Naive thymus-derived CD4-positive, alpha-beta T cell (primary cell): ENCODE data around the gene CWC22. TPM values are rescaled to one million over a fixed set of nuclear protein-coding genes. Genes with fewer than 3 reads are reported as not detected.

Source experiments
- ATAC-seq: fragments of 150-1000 bp; cut with Tn5 transposase; 2 replicates; pipeline ENCODE4 v1.10.0; 2021; ENCODE audit warnings: mild to moderate bottlenecking, moderate library complexity
- CTCF ChIA-PET: fragments of 350-600 bp; sonication (Branson Sonifier 250); formaldehyde crosslinking; loops from one replicate; lab custom pipeline; 2021; ENCODE audit warnings: antibody characterized with exemption; lab: Charles Lee
- POLR2A ChIA-PET: fragments of 350-600 bp; sonication (Branson Sonifier 250); formaldehyde crosslinking; loops from one replicate; lab custom pipeline; 2021; ENCODE audit warnings: antibody characterized with exemption, inconsistent platforms; lab: Charles Lee
- DNase-seq, 9 donors: peaks; one replicate each; pipeline versions ENCODE4 v3.0.0 to v3.0.0-alpha.2; 2020 to 2022; ENCODE audit warnings: mixed read lengths in 1 of 9
- H3K27ac ChIP-seq: one replicate; pipeline ENCODE4 v1.7.0; 2013; ENCODE audit warnings: mild to moderate bottlenecking, low read depth, low read length, moderate library complexity
- H3K27me3 ChIP-seq, 2 donors: one replicate each; pipeline ENCODE4 v1.7.0; 2013; ENCODE audit warnings: low read length in 2 of 2, mild to moderate bottlenecking in 2 of 2, moderate library complexity in 2 of 2; ENCODE audit not compliant: control insufficient read depth in 2 of 2, insufficient read depth in 2 of 2
- H3K36me3 ChIP-seq, 3 experiments: 1 replicate in 2 of 3; 2 replicates in 1 of 3; pipeline ENCODE4 v1.7.0; 2013; ENCODE audit warnings: low read length in 3 of 3, mild to moderate bottlenecking in 3 of 3, moderate library complexity in 1 of 3; ENCODE audit not compliant: insufficient read depth in 3 of 3, control insufficient read depth in 2 of 3
- H3K4me1 ChIP-seq, 2 donors: one replicate each; pipeline ENCODE4 v1.7.0; 2013; ENCODE audit warnings: low read length in 2 of 2, mild to moderate bottlenecking in 2 of 2, moderate library complexity in 1 of 2; ENCODE audit not compliant: control insufficient read depth in 2 of 2, insufficient read depth in 2 of 2
- H3K4me3 ChIP-seq: 2 replicates; pipeline ENCODE4 v1.7.0; 2013; ENCODE audit warnings: mild to moderate bottlenecking, low read length
- H3K9me3 ChIP-seq, 3 experiments: 1 replicate in 2 of 3; 2 replicates in 1 of 3; pipeline ENCODE4 v1.7.0; 2013; ENCODE audit warnings: low read length in 3 of 3; ENCODE audit not compliant: control insufficient read depth in 2 of 3
- H3K27ac Mint-ChIP-seq, 9 donors: one replicate each; pipeline ENCODE4 v1.8.0; 2020 to 2022; ENCODE audit warnings: mixed read lengths in 9 of 9, mild to moderate bottlenecking in 8 of 9, moderate library complexity in 5 of 9, inconsistent platforms in 2 of 9
- H3K27me3 Mint-ChIP-seq, 5 donors: one replicate each; pipeline ENCODE4 v1.8.0; 2021 to 2022; ENCODE audit warnings: mixed read lengths in 5 of 5, mild to moderate bottlenecking in 1 of 5
- H3K36me3 Mint-ChIP-seq, 5 donors: one replicate each; pipeline ENCODE4 v1.8.0; 2020 to 2022; ENCODE audit warnings: mixed read lengths in 5 of 5, mild to moderate bottlenecking in 3 of 5, inconsistent platforms in 1 of 5
- H3K4me1 Mint-ChIP-seq, 7 donors: one replicate each; pipeline ENCODE4 v1.8.0; 2020 to 2022; ENCODE audit warnings: mixed read lengths in 7 of 7, mild to moderate bottlenecking in 3 of 7, inconsistent platforms in 1 of 7
- H3K4me3 Mint-ChIP-seq, 10 donors: one replicate each; pipeline ENCODE4 v1.8.0; 2020 to 2022; ENCODE audit warnings: mild to moderate bottlenecking in 10 of 10, mixed read lengths in 10 of 10, moderate library complexity in 6 of 10, inconsistent platforms in 2 of 10
- H3K9me3 Mint-ChIP-seq, 11 donors: one replicate each; pipeline ENCODE4 v1.8.0; 2020 to 2022; ENCODE audit warnings: mixed read lengths in 11 of 11, mild to moderate bottlenecking in 4 of 11, inconsistent platforms in 1 of 11, moderate library complexity in 1 of 11
- intact Hi-C, 2 donors: fragments of 100-400 bp; cut with micrococcal nuclease; formaldehyde crosslinking; loops; one replicate each; pipeline ENCODE4 v1.15.1; 2023
- polyA plus RNA-seq, 2 donors: library from polyadenylated mRNA; unstranded; fragments of 300-500 nt; fragmentation: Illumina TruSeq; gene quantifications; one replicate each; pipeline ENCODE4 v1.2.3, GENCODE V29; 2021
- total RNA-seq, 6 experiments: library from RNA in 5 of 6; stranded (reverse) in 5 of 6; gene quantifications; 1 replicate in 5 of 6; 2 replicates in 1 of 6; pipeline ENCODE4 v1.2.3 and lab custom pipeline; 2021 to 2026

CWC22 gene
- total and polyA plus RNA-seq, 7 experiments from 2014 or later, result 14.4 to 42.6 (median 30.2) TPM

DNA sequence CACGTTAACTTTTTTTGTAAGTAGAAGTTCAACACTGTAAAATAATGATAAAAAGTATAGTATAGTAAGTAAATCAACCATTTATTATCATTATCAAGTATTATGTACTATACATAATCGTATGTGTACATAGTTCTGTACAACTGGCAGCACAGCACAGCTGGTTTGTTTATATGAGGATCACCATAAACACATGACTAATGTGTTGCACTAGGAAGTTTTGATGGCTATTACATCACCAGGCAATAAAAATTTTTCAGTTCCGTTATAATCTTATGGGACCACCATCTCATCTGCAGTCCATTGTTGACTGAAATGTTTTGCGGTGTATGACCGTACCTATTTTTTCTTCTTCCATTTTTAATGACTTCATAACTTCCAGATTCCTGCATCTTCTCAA lies 106.4 kb downstream of the CWC22 start:
- peaks cover 0 to 19% (median 3%) of the 10 kb centered on the region in 11 donors for H3K9me3 Mint-ChIP-seq
- ATAC-seq (no peak), DNase-seq (no peak)
- CTCF ChIA-PET, result no interaction called here
- intact Hi-C loops, result no loop called here
- peaks cover 0 to 3% (median 0%) of the 10 kb centered on the region in 5 donors for H3K36me3 Mint-ChIP-seq
- no peak overlapping the region for H3K4me3 ChIP-seq
- H3K27me3 Mint-ChIP-seq, result peaks cover 0 to 3% (median 0%) of the 10 kb centered on the region in 5 donors
- no peaks in the 10 kb centered on the region for H3K4me1 ChIP-seq
- H3K27ac Mint-ChIP-seq, result no peak overlapping the region
- peaks cover 0 to 6% (median 0%) of the 10 kb centered on the region in 3 experiments for H3K9me3 ChIP-seq
- H3K4me3 Mint-ChIP-seq, result no peak overlapping the region
- POLR2A ChIA-PET, result no interaction called here
- H3K36me3 ChIP-seq, result no peaks in the 10 kb centered on the region
- no peak overlapping the region for H3K27ac ChIP-seq
- no peaks in the 10 kb centered on the region for H3K4me1 Mint-ChIP-seq
- no peaks in the 10 kb centered on the region for H3K27me3 ChIP-seq

DNA sequence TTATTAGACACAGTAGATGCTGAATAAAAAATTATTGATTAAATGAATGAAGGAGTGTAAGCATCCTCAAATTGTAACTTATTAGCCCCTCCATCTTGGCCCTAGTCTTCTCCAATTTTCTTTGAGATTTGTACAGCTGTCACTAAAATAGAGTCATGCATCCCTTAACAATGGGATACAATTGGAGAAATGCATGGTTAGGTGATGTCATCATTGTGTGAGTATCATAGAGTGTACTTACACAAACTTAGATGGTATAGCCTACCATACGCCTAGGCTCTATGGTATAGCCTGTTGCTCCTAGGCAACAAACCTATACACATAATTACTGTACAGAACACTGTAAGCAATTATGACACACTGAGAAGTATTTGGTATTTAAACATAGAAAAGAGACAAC lies 107.4 kb downstream of the CWC22 start:
- no peak overlapping the region for H3K27ac ChIP-seq
- no peaks in the 10 kb centered on the region for H3K27me3 ChIP-seq
- DNase-seq (no peak), ATAC-seq (no peak)
- no peak overlapping the region for H3K4me3 ChIP-seq
- peaks cover 0 to 19% (median 3%) of the 10 kb centered on the region in 11 donors for H3K9me3 Mint-ChIP-seq
- peaks cover 0 to 6% (median 0%) of the 10 kb centered on the region in 3 experiments for H3K9me3 ChIP-seq
- no peaks in the 10 kb centered on the region for H3K4me1 Mint-ChIP-seq
- H3K4me1 ChIP-seq, result no peaks in the 10 kb centered on the region
- H3K27ac Mint-ChIP-seq, result no peak overlapping the region
- H3K36me3 ChIP-seq, result no peaks in the 10 kb centered on the region
- POLR2A ChIA-PET, result no interaction called here
- no peak overlapping the region for H3K4me3 Mint-ChIP-seq
- CTCF ChIA-PET, result no interaction called here
- peaks cover 0 to 3% (median 0%) of the 10 kb centered on the region in 5 donors for H3K27me3 Mint-ChIP-seq
- peaks cover 0 to 3% (median 0%) of the 10 kb centered on the region in 5 donors for H3K36me3 Mint-ChIP-seq
- intact Hi-C loops, result no loop called here

DNA sequence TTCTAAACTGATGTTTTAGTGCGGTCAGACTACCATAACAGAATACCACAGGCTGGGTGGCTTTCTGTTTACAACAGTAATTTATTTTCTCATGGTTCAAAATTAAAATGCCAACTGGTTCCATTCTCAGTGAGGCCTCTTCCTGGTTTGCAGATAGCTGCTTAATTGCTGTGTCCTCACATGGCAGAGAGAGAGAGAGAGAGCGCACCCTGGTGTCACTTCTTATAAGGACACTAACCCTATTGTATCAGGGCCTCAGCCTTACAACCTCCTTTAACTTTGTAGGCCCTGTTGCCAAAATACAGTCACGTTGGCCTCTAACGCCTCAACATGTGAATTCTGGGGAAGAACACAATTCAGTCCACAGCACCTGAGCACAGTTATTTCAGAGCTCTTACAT lies 108.2 kb downstream of the CWC22 start:
- DNase-seq, result no peak
- Mint-ChIP-seq H3K9me3 (peaks cover 0 to 15% (median 0%) of the 10 kb centered on the region in 11 donors), H3K27ac (no peak overlapping the region), H3K36me3 (peaks cover 0 to 3% (median 0%) of the 10 kb centered on the region in 5 donors), H3K4me3 (no peak overlapping the region), H3K4me1 (no peaks in the 10 kb centered on the region), H3K27me3 (peaks cover 0 to 3% (median 0%) of the 10 kb centered on the region in 5 donors)
- H3K27me3 ChIP-seq, result no peaks in the 10 kb centered on the region
- H3K36me3 ChIP-seq, result no peaks in the 10 kb centered on the region
- ATAC-seq, result no peak
- H3K4me3 ChIP-seq, result no peak overlapping the region
- no peak overlapping the region for H3K27ac ChIP-seq
- POLR2A ChIA-PET, result no interaction called here
- H3K9me3 ChIP-seq, result peaks cover 0 to 6% (median 0%) of the 10 kb centered on the region in 3 experiments
- CTCF ChIA-PET, result no interaction called here
- intact Hi-C loops, result no loop called here
- H3K4me1 ChIP-seq, result no peaks in the 10 kb centered on the region

Other genes starting within 250 kb of the CWC22 start
- not detected for gene ZNF385B, start 145.7 kb downstream of the CWC22 start, total RNA-seq
- not detected for gene ZNF385B, start 145.7 kb downstream of the CWC22 start, polyA plus RNA-seq